ENCODE data around the gene OR8H2.
"Not testable (repeated sequence)": the region's sequence is repeated elsewhere in the genome, so short reads cannot be mapped to it uniquely, and the experiment has no call there.

Gene OR8H2

GRCh38 chr11:56140151-56140661, 36.7 kb downstream of the OR8H2 start, which contains the start of gene OR8J3:
TSS of gene OR8J3 (minus strand) at chr11:56140201. CDS start at chr11:56137718, 2,483 bp downstream.
- ChIA-PET POLR2A (no interaction called here), CTCF (no interaction called here)
- TF ChIP-seq CTCF (IDR thresholded peaks at IDR 0.05; ENCODE audit: control extremely low read depth, extremely low read depth, low read depth, missing control alignments): no peak
- DNase-seq (ENCODE audit: extremely low spot score): no peak

GRCh38 chr11:56143681-56144080, 40.2 kb downstream of the OR8H2 start:
- CTCF ChIA-PET; POLR2A ChIA-PET; DNase-seq (ENCODE audit: extremely low spot score): not testable (repeated sequence)

- no peak for TF ChIP-seq CTCF (IDR thresholded peaks at IDR 0.05; ENCODE audit: control extremely low read depth, extremely low read depth, low read depth, missing control alignments)
- POLR2A ChIA-PET: no interaction called here
- DNase-seq (ENCODE audit: extremely low spot score): no peak
- CTCF ChIA-PET: no interaction called here
These were observed 47.9 kb downstream of the OR8H2 start for GRCh38 chr11:56151376-56151775.

- ChIA-PET CTCF (no interaction called here), POLR2A (no interaction called here)
- DNase-seq (ENCODE audit: extremely low spot score): no peak
- no peak for TF ChIP-seq CTCF (IDR thresholded peaks at IDR 0.05; ENCODE audit: control extremely low read depth, extremely low read depth, low read depth, missing control alignments)
These were observed 48.8 kb downstream of the OR8H2 start for GRCh38 chr11:56152333-56152732.

Data from GM10248 (cell line).